ENCODE measurements around the gene RBM15B. TPM values are rescaled to one million over a fixed set of nuclear protein-coding genes. Genes with fewer than 3 reads are reported as not detected.

RBM15B gene
- total and polyA plus RNA-seq, 9 of the 15 experiments (the other 6 are each of a cell fraction or from before 2014, with no cell fraction given): 1.8 to 21.0 (median 10.5) TPM

DNA sequence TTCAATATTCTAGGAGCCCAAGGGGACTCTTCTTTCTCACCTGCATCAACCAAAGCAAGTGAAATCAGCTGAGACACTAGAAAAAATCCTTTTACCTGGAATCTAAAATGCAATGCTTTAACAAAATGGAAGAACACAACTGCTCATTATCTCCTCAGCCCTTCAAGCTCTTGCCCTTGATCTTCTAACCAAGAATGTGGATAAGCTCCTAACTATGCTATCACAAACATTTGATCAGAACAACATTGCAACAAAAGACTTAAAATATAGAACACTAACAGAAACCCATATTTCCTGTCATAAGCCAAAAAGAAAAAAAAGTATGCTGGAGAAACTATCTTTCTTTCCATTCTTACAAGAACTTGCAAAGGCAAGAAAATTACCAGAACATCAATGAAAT lies 12.6 kb downstream of the RBM15B start:
- Histone ChIP-seq H3K27me3 (ENCODE audit: control insufficient read depth in 2 of 2, insufficient read depth in 2 of 2, low read length in 2 of 2) (no peaks in the 10 kb centered on the region), H3K36me3 (ENCODE audit: control insufficient read depth, insufficient read depth, low read length) (peaks cover 63% of the 10 kb centered on the region; the same call in 2 of the 3 replicates), H3K4me2 (ENCODE audit: insufficient read depth, low read length) (no peak overlapping the region), H3K4me1 (replicated peaks in 1 of 2; ENCODE audit: control insufficient read depth in 2 of 2, insufficient read depth in 2 of 2, low read length in 2 of 2) (no peaks in the 10 kb centered on the region), H3K27ac (ENCODE audit: extremely low read depth, low read depth, low read length) (no peak overlapping the region), H3K79me2 (ENCODE audit: control insufficient read depth, insufficient read depth, low read length) (no peaks in the 10 kb centered on the region), H3K9me1 (ENCODE audit: control insufficient read depth, insufficient read depth, low read length) (no peaks in the 10 kb centered on the region), H3K9ac (ENCODE audit: insufficient read depth in 1 of 2, low read depth in 2 of 2, low read length in 2 of 2) (no peak overlapping the region), H4K20me1 (replicated peaks; ENCODE audit: control insufficient read depth, insufficient read depth, low read length) (no peaks in the 10 kb centered on the region), H3K9me3 (replicated peaks; ENCODE audit: control insufficient read depth, insufficient read depth, low read depth, low read length) (no peaks in the 10 kb centered on the region), H2AFZ (ENCODE audit: low read depth, low read length) (no peak overlapping the region), H3K4me3 (no peak overlapping the region)
- FAIRE-seq (no peak), DNase-seq (ENCODE audit: extremely low read depth in 1 of 4, low spot score in 3 of 4) (no peak), ATAC-seq (no peak)
- CTCF ChIA-PET (ENCODE audit: low intra/inter-chr PET ratio): no interaction called here
- POLR2A ChIA-PET: no interaction called here
- BruUV-seq (replicated peaks): no TSS peak
- TF ChIP-seq PATZ1 (CRISPR knock-in tag; IDR thresholded peaks at IDR 0.05; ENCODE audit: borderline replicate concordance) (no peak), MEIS2 (IDR thresholded peaks at IDR 0.05; ENCODE audit: partially characterized antibody) (no peak), PRDM10 (IDR thresholded peaks at IDR 0.05; ENCODE audit: partially characterized antibody) (no peak)
- in situ Hi-C loops (cut with MboI): no loop called here
- intact Hi-C loops (cut with micrococcal nuclease): no loop called here

Data from K562 (cell line).